ENCODE results near the gene C1orf56.

DNA sequence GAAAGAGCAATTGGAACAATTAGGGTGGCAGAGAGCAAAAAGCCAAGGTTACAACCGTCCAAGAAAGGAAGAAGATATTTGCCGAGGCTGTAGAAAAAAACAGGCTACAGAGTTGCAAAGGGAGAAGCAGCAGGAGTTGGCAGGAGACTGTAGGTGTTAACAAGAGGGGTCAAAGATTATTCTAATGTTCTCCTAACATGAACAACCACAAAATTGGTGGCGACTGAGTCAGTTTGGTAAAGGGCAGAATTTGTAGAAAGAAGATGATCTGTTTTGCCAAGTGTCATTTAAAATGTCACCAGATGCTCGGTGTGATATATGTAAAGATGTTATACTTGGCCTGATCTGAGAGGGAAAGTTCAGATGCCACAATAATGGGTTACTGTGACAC lies 39.7 kb upstream of the C1orf56 start:
- peak; percentile 81; the same call in 1 of the 2 replicates for TF ChIP-seq EZH2phosphoT487 (IDR thresholded peaks at IDR 0.05; ENCODE audit: insufficient read depth, low read depth)
- no peak for TF ChIP-seq EZH2 (IDR thresholded peaks at IDR 0.05; ENCODE audit: insufficient read depth, poor library complexity, severe bottlenecking)

Measured in GM23248 (cell line).